PFSK-1 (cell line): ENCODE measurements around the gene ADARB1.

Experiments used
- FOXP2 ChIP-seq: optimal IDR thresholded peaks from 2 replicates; pipeline ENCODE3; 2011; ENCODE audit warnings: borderline replicate concordance, control low read depth, inconsistent platforms; ENCODE audit not compliant: insufficient read depth; ENCODE audit errors: extremely low read length, extremely low read depth
- POLR2AphosphoS5 ChIP-seq: IDR thresholded peaks from 2 replicates; pipeline ENCODE4 v1.6.1; 2012; ENCODE audit warnings: low read depth, mild to moderate bottlenecking, control low read depth, low read length, moderate library complexity
- SIN3A ChIP-seq: IDR thresholded peaks from 2 replicates; pipeline ENCODE4 v1.6.1; 2012; ENCODE audit warnings: mild to moderate bottlenecking, low read length, moderate library complexity, borderline replicate concordance; ENCODE audit not compliant: insufficient read depth
- TAF1 ChIP-seq: IDR thresholded peaks from 2 replicates; pipeline ENCODE4 v1.6.1; 2012; ENCODE audit warnings: low read length, control low read depth, borderline replicate concordance; ENCODE audit not compliant: insufficient read depth
- TF ChIP-seq, protein P1 (sequence below), 2 experiments: IDR thresholded peaks; 2 replicates each; pipeline versions ENCODE4 v1.6.1 to v1.8.0; 2011 to 2012; ENCODE audit warnings: low read depth in 2 of 2, low read length in 2 of 2, control low read depth in 1 of 2, inconsistent platforms in 1 of 2, mild to moderate bottlenecking in 1 of 2, moderate library complexity in 1 of 2; ENCODE audit not compliant: insufficient read depth in 1 of 2

The ADARB1 gene

DNA sequence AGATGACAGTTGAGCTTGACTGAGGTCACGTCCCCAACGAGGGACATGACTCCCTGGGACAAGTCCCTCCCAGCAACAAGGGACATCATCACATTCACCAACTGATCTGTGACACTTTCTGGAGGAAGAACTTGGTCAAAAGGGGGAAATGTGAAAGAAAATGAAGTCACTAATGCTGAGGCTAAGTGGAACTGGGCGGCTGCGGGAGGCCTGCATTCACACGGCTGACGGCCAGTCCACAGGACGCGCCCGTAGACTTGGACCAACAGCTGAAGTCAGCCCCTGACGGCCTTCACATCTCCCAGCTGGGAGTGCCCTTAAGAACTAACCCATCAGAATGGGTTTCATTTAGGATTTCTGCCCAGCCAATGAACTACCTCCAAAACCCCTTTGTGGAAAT lies 186.7 kb downstream of the ADARB1 start:
- TF ChIP-seq SIN3A (no peak), TAF1 (no peak), POLR2AphosphoS5 (no peak)
- TF ChIP-seq, protein P1, sequence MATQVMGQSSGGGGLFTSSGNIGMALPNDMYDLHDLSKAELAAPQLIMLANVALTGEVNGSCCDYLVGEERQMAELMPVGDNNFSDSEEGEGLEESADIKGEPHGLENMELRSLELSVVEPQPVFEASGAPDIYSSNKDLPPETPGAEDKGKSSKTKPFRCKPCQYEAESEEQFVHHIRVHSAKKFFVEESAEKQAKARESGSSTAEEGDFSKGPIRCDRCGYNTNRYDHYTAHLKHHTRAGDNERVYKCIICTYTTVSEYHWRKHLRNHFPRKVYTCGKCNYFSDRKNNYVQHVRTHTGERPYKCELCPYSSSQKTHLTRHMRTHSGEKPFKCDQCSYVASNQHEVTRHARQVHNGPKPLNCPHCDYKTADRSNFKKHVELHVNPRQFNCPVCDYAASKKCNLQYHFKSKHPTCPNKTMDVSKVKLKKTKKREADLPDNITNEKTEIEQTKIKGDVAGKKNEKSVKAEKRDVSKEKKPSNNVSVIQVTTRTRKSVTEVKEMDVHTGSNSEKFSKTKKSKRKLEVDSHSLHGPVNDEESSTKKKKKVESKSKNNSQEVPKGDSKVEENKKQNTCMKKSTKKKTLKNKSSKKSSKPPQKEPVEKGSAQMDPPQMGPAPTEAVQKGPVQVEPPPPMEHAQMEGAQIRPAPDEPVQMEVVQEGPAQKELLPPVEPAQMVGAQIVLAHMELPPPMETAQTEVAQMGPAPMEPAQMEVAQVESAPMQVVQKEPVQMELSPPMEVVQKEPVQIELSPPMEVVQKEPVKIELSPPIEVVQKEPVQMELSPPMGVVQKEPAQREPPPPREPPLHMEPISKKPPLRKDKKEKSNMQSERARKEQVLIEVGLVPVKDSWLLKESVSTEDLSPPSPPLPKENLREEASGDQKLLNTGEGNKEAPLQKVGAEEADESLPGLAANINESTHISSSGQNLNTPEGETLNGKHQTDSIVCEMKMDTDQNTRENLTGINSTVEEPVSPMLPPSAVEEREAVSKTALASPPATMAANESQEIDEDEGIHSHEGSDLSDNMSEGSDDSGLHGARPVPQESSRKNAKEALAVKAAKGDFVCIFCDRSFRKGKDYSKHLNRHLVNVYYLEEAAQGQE (IDR thresholded peaks at IDR 0.05; ENCODE audit: insufficient read depth in 1 of 2, low read depth in 2 of 2, low read length in 2 of 2), result no peak

DNA sequence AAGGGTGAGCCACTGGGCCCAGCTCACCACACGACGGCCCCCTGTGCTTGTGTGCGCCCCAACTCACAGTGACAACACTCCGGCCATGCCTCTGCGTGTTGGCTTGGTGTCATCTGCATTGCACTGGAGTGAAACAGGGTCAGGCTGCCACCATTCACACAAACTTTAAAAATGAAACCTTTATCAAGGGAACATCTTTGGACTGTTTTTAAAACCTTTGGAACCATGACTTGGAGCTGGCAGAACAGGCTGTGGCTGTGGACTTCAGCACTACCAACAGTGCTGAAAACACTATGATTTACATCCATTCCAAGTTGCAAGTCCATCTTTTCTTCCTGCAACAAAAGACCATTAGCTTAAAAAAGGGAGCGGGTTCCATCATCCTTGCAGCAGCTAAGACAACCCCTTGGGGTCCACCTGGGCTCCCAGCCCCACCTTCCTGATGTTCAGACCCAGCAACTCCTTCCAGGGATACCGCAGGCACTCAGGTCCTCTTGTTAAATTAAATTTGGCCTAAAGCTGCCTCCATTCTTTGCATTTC lies 187.7 kb downstream of the ADARB1 start:
- no peak for TF ChIP-seq SIN3A
- no peak for TF ChIP-seq FOXP2
- TF ChIP-seq, protein P1 (IDR thresholded peaks at IDR 0.05; ENCODE audit: insufficient read depth in 1 of 2, low read depth in 2 of 2, low read length in 2 of 2), result no peak
- no peak for TF ChIP-seq POLR2AphosphoS5
- TF ChIP-seq TAF1, result no peak

DNA sequence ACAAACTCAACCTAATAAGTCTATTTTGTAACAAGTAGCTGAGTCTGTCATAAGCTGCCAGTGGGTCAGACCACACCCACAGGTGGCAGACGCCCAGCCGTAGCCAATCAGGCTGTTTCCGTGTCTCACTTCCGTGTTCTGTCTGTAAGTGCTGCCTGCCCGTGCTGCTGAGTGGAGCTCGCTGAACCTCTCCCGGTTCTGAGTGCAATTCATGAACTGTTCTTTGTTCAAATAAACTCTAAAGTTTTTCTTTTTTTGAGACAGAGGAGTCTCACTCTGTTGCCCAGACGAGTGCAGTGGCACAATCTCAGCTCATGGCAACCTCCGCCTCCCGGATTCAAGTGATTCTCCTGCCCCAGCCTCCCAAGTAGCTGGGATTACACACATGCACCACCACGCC lies 188.2 kb downstream of the ADARB1 start:
- TF ChIP-seq FOXP2 (no peak), POLR2AphosphoS5 (no peak), SIN3A (no peak), TAF1 (no peak)
- TF ChIP-seq, protein P1 (IDR thresholded peaks at IDR 0.05; ENCODE audit: insufficient read depth in 1 of 2, low read depth in 2 of 2, low read length in 2 of 2), result no peak

DNA sequence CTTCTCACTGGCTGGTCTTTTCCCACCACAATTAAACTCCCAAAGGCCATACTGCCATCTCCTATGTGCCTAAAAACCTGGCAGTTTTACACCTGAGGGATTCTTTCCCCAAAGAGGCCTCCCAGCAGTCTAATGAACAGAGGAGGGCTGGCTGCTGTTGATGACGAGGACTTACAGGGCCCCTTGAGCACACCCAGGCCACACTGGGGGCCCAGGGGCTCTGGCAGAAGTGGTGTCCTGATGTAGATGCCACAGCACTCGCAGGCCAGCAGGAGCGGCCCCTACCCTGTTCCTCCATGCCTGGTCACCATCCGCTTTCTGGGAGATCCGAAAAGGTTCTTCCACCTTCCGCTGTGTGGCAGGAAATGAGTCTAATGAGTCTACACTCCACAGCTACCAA lies 189.2 kb downstream of the ADARB1 start:
- TF ChIP-seq POLR2AphosphoS5 (no peak), SIN3A (no peak), FOXP2 (no peak), TAF1 (no peak)
- TF ChIP-seq, protein P1 (IDR thresholded peaks at IDR 0.05; ENCODE audit: insufficient read depth in 1 of 2, low read depth in 2 of 2, low read length in 2 of 2), result no peak
